Measurements from ENCODE around the gene NFATC1.

NFATC1 gene

GRCh38 chr18:79385708-79386341 is 9.9 kb upstream of the NFATC1 start:
- in situ Hi-C loops (cut with MboI; ENCODE audit: low pct_unique_long_range_greater_than_20kb, low sequenced_read_pairs), result loop anchor here (10.0 to 25.0 kb wide), 2 partner anchors 139 to 251 kb away; no protein-coding TSS in a partner anchor
- DNase-seq, result no peak

DNA sequence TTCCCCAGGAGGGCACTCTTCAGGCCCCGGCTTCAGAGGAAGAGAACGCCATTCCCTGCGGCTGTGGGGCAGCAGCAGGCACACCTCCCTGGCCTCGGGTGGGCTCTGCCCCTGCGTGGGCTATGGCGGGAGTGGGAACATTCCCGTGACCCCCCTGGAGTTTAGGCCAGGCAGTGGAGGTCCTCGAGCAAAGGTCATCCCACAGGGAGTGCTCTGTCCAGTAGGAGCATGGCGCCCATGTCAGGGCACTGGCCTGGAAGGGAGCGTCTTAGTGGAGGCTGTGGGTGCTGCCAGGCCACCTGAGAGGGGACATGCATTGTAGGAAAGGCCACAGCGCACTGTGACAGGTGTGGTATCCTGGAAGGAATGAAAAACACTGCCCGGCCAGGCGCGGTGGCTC is 9.2 kb upstream of the NFATC1 start:
- no peak for DNase-seq
- in situ Hi-C loops (cut with MboI; ENCODE audit: low pct_unique_long_range_greater_than_20kb, low sequenced_read_pairs), result loop anchor here (10.0 to 25.0 kb wide), 2 partner anchors 138 to 251 kb away; no protein-coding TSS in a partner anchor

DNA sequence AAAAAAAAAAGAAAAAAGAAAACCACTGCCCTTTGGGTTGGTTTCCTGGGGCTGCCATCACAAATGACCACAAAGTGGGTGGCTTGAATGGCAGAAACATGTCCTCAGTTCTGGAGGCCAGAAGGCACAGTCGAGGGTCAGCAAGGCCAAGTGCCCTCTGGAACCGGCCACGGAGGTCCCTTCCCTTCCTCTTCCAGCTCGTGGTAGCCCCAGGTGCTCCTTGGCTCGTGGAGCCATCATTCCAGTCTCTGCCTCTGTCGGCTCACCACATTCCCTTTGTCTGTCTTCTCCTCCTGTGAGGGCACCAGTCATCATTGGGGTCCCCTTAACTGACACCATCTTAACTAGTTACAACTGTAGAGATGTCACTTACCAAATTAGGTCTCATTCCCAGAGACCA is 8.5 kb upstream of the NFATC1 start:
- DNase-seq, result no peak
- in situ Hi-C loops (cut with MboI; ENCODE audit: low pct_unique_long_range_greater_than_20kb, low sequenced_read_pairs), result loop anchor here (10.0 to 25.0 kb wide), 2 partner anchors 138 to 250 kb away; no protein-coding TSS in a partner anchor

DNA sequence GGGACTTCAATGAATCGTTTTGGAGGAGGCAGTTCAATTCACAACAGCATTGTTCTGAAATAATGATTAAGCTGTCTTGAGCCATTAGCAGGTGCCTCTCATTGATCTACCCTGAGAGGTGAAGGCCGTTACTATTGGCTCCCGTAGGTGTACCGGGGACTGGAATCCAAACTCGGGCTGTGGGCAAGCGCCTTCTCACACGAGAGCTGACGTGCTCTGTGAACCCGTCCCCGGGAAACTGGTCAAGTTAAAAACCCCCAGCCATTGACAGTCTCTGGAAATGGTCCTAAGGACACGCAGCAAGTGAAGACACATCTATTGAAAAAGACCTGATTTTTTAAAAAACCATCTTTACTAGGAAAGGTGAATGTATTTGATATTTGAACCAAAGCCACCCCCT is 8.1 kb upstream of the NFATC1 start:
- no peak for DNase-seq
- in situ Hi-C loops (cut with MboI; ENCODE audit: low pct_unique_long_range_greater_than_20kb, low sequenced_read_pairs), result loop anchor here (10.0 to 25.0 kb wide), 2 partner anchors 137 to 250 kb away; no protein-coding TSS in a partner anchor

DNA sequence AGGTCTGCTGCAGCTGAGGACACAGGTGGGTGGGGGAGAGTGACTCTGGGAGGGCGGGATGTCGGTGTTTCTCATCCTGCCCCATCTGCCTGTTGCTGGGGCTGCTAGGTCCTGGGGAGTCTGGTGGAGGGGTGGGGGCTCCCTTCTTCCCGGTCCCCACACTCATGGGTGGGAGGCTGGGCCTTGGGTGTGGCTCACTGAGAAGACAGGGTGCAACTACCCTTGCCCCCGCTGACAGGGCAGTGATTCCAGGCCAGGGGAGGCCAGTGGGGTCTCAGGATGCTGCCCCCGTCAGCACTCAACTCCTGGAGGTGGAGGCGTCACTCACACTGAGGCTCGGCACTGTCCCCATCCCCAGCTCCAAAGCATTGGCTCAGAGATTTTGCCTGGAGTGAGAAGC is 7.7 kb upstream of the NFATC1 start:
- no peak for DNase-seq
- in situ Hi-C loops (cut with MboI; ENCODE audit: low pct_unique_long_range_greater_than_20kb, low sequenced_read_pairs), result loop anchor here (10.0 to 25.0 kb wide), 2 partner anchors 137 to 249 kb away; no protein-coding TSS in a partner anchor

GRCh38 chr18:79389689-79390088 is 6.0 kb upstream of the NFATC1 start:
- in situ Hi-C loops (cut with MboI; ENCODE audit: low pct_unique_long_range_greater_than_20kb, low sequenced_read_pairs), result loop anchor here (10.0 to 25.0 kb wide), 2 partner anchors 135 to 248 kb away; no protein-coding TSS in a partner anchor
- DNase-seq, result no peak

DNA sequence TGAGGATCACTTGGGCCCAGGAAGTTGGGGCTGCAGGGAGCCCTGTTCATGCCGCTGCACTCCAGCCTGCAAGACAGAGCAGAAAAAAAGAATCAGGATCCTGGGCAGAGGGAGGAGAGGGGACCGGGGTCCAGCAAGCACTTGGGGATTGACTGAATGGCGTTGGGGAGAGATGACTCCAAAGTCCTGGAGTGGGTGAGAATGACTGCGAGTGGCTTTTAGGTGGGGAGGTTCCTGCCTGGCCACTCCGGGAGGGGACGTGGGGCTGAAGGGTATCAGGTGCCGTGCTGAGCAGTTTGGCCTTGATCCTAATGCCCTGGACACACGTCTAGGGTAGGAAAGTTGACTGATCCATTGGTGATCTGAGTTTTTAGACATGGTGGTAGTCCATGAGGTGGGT is 3.5 kb upstream of the NFATC1 start:
- in situ Hi-C loops (cut with MboI; ENCODE audit: low pct_unique_long_range_greater_than_20kb, low sequenced_read_pairs), result loop anchor here (25.0 kb wide), 1 partner anchor 245 kb away; no protein-coding TSS in a partner anchor
- no peak for DNase-seq

GRCh38 chr18:79393181-79393634 is 2.5 kb upstream of the NFATC1 start:
- in situ Hi-C loops (cut with MboI; ENCODE audit: low pct_unique_long_range_greater_than_20kb, low sequenced_read_pairs), result loop anchor here (25.0 kb wide), 1 partner anchor 244 kb away; no protein-coding TSS in a partner anchor
- peak; percentile 33 for DNase-seq

DNA sequence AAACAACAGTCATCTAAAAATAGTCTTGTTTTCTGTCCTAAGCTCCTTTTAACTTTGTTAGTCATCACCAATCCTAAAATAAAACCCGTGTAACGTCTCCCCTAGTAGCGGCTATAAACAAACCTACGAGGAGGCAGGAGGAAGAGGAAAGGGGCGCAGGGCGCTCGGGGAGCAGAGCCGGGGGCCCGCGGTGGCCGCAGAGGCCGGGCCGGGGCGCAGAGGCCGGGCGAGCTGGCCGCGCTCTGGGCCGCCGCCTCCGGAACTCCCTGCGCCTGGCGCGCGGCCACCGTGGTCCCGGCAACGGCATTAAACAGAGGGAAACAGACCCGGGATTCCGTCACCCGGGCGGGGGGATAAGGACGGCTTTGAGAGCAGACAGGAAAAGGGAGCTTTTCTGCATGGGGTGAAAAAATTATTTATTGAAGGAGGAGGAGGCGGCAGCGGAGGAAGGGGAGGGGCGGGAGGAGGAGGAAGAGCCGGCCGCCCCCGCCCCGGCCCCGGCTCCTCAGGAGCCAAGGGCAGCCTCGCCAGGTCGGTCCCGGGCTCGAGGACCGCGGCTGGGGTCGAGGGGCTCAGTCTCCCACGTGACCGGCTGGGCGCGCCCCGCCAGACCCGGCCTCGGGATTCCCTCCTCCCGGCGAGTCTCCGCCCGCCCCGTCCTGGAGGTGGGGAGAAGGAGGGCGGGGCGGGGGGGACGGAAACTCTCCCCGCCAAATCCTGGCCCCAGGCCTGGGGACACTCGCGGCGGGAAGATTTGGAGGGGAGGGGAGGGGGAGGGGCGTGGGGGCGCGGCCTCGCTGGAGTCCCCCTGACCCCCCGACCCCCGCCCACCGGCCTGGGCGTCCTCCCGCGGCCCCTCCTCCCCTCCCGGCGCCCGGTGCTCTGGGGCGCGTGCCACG is 1.8 kb upstream of the NFATC1 start:
- DNase-seq, result peak; percentile 71
- in situ Hi-C loops (cut with MboI; ENCODE audit: low pct_unique_long_range_greater_than_20kb, low sequenced_read_pairs), result loop anchor here (25.0 kb wide), 1 partner anchor 243 kb away; no protein-coding TSS in a partner anchor

DNA sequence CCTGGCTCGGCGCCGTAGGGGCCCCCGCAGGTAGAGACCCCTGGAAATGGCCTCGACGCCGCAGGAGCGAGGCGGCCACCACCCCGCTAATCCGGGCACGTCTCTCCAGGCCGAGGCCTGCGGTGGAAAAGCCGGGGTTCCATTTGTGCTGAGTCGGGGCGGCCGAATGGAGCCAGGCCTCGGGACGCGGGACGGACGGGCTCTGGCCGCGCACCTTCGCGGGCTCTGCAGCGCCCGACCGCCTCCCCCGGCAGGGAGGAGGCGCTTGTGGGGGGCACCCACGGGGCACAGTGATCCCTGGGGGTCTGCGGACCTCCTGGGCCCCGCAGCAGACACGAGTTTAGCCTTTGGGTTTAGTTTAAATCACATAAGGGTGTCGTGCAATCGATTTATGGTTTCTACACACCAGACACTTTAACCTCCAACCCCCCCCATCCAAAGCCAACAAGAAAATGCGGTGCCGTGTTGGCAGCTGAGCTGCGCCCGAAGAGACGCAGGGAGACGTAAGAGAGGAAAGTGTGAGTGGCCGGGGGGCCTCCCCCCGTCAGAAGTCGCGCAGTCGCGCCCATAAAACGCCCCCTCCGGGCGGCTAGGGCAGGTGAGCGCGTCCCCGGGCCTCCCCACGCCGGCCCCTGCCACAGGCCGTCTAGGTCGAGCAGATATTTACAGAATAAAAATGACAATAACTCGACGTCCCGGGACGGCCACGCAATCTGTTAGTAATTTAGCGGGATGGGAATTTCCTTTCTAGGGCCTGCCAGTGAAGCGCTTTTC is 1.0 kb upstream of the NFATC1 start:
- in situ Hi-C loops (cut with MboI; ENCODE audit: low pct_unique_long_range_greater_than_20kb, low sequenced_read_pairs), result loop anchor here (25.0 kb wide), 1 partner anchor 243 kb away; no protein-coding TSS in a partner anchor
- DNase-seq, result no peak

- in situ Hi-C loops (cut with MboI; ENCODE audit: low pct_unique_long_range_greater_than_20kb, low sequenced_read_pairs), result loop anchor here (25.0 kb wide), 1 partner anchor 242 kb away; no protein-coding TSS in a partner anchor
- DNase-seq, result no peak
These were observed 456 bp upstream of the NFATC1 start for GRCh38 chr18:79395308-79395640.

DNA sequence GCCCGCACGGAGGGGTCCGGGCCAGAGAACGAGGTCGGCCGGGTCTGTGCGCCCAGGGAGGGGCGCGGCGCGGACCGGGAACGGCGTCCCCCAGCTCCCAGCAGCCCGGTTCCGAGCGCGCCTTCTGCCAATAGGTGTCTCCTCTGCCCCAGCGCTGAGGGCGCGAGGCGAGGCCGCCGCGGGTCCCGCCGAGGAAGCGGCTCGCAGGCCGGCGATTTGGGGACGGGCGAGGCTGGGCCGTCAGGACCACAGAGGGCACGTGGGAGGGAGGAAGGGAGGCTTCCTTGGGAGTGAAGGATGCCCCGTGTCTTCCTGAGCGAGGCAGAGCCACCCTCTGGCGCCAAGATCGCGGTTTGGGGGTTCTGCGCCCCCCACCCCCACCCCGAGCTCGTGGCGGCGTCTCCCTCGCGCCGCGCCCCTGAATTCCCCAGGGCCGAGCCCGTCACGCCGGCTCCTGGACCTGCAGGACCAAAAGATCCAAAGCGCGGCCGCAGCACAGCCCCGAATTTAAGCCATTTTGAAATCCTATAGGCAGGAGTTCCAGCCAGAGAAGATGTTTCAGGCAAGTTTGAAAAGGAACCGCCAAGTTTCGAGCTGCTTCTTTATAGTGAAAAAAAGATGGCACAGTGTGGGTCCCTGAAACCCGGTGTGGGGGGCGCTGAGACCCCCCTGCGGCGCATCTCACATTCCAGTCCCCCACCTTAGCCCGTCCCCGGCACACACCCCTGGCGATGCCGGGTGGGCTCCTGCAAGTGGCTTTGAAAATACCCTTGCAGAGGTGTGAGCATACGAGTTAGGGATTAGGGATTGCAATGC is 909 bp downstream of the NFATC1 start:
- DNase-seq, result peak; percentile 45
- in situ Hi-C loops (cut with MboI; ENCODE audit: low pct_unique_long_range_greater_than_20kb, low sequenced_read_pairs), result loop anchor here (25.0 kb wide), 1 partner anchor 241 kb away; no protein-coding TSS in a partner anchor

DNA sequence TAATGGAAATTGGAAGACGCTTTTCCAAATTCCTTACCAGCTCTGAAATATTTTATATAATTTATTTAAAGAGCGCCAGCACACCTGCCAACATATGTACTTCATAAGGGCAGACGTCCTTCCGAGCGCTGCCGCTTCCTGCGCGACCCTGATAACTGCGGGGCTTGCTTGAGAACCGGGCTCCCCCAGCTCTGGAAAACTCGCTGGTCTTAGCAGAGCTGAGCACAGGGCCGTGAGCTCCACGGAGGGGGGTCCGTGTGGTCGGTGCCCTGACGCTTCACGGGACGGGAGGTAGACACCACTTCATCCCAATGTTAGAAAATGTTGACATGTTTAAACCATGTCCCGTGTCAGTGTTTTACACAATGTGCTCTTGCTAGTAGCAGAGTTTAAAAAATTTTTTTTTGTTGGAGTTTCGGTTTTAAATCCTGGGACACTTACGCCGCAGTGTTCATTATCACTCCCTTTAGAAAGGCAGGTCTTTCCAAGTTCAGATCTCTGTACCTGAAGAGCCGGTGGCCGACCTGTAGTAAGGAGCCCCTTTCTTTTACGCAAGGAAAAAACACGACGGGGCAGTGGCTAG is 1.6 kb downstream of the NFATC1 start:
- in situ Hi-C loops (cut with MboI; ENCODE audit: low pct_unique_long_range_greater_than_20kb, low sequenced_read_pairs), result loop anchor here (25.0 kb wide), 1 partner anchor 240 kb away; no protein-coding TSS in a partner anchor
- DNase-seq, result no peak

DNA sequence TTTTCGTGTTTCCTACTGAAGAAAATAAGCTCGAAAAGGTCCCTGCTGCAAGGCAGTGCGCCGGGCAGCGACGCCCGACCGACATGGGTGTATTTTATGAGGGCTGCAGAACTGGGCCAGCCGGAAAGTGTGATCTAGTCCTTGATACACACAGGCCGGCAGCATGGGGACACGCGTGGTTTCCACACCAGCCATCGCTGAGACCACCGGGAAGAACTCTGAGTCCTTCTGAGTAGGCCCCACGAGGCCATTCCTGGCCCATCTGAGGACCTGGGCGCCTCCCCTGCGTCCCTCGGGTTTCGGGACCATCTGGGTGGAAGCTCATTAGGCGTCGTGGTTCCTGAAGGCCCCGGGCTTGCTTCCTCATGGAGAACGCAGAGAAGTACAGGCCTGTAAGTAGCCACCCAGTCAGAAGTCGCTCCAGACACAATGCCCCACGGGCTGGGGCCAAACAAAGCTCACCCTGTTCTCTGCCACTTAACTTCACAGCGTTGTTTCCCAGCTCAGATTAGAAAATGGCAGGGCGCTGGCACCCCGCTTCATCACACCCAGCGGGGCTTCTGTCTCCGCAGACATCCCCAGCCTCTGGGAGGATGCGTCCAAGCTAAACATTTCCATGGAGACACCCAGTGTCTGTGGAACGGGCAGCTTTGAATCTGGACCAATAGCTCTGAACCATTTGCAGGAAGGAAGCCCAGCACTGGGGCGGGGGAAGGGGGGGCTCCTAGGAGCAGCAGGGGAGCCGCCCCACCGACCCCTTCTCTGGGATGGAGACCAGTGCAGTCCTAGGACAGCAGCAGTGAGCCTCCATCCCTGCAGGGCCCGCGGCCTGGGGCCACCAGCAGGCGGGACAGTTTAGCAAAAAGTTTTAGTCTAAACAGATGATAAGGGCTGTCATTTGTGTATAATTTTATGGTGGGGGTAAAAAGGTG is 2.4 kb downstream of the NFATC1 start:
- in situ Hi-C loops (cut with MboI; ENCODE audit: low pct_unique_long_range_greater_than_20kb, low sequenced_read_pairs), result loop anchor here (25.0 kb wide), 1 partner anchor 239 kb away; no protein-coding TSS in a partner anchor
- no peak for DNase-seq

GRCh38 chr18:79399275-79400081 is 3.7 kb downstream of the NFATC1 start:
- DNase-seq, result no peak
- in situ Hi-C loops (cut with MboI; ENCODE audit: low pct_unique_long_range_greater_than_20kb, low sequenced_read_pairs), result loop anchor here (10.0 to 25.0 kb wide), 2 partner anchors 115 to 238 kb away; no protein-coding TSS in a partner anchor

DNA sequence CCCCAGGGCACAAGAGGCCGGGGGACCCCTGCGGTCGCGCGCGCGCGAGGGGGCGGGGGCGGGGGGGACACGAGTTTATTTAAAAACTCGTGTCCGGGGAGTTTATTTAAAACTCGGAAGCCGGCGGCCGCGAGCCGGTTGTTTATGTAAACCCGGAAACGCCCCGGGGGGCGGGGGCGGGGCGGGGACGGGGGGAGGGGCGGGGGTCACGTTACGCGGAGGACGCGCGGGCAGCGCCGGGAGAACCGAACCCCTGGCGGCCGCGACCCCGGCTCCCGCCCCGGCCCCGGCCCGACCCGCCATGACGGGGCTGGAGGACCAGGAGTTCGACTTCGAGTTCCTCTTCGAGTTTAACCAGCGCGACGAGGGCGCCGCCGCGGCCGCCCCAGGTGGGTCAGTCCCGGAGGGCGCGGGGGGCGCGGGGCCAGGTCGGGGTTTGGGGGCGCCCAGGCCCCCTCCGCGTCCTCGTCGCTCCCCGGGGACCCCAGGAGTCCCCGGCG is 4.4 kb downstream of the NFATC1 start:
- in situ Hi-C loops (cut with MboI; ENCODE audit: low pct_unique_long_range_greater_than_20kb, low sequenced_read_pairs), result loop anchor here (10.0 kb wide), 1 partner anchor 115 kb away; no protein-coding TSS in a partner anchor
- no peak for DNase-seq
